Stimulated activated CD4-positive, alpha-beta T cell treated with anti-CD3 and anti-CD28 coated beads, Interleukin-4, amount 100 ng/mL, for 4 hours (primary cell): Measurements from ENCODE around the gene CLCN5.
"Not testable (repeated sequence)": the region's sequence is repeated elsewhere in the genome, so short reads cannot be mapped to it uniquely, and the experiment has no call there.

Experiments used
- DNase-seq, 2 experiments: peaks; one replicate each; pipeline ENCODE4 v3.0.0-alpha.2; 2020

The CLCN5 gene

GRCh38 chrX:49996474-49996873, 74.1 kb downstream of the CLCN5 start:
- no peak for DNase-seq

- DNase-seq, result no peak
Measured at GRCh38 chrX:49999087-49999486, 76.7 kb downstream of the CLCN5 start.

GRCh38 chrX:50000937-50001542, 78.6 kb downstream of the CLCN5 start:
- no peak for DNase-seq

GRCh38 chrX:50002067-50002714, 79.8 kb downstream of the CLCN5 start:
- no peak for DNase-seq

- DNase-seq, result no peak
Measured at GRCh38 chrX:50003467-50003866, 81.1 kb downstream of the CLCN5 start.

GRCh38 chrX:50003927-50004326, 81.5 kb downstream of the CLCN5 start:
- DNase-seq, result no peak

- not testable (repeated sequence) for DNase-seq
Measured at GRCh38 chrX:50025591-50025990, 103.2 kb downstream of the CLCN5 start.

GRCh38 chrX:50035126-50035525, 112.7 kb downstream of the CLCN5 start:
- no peak for DNase-seq

- no peak for DNase-seq
Measured at GRCh38 chrX:50036426-50036825, 114.0 kb downstream of the CLCN5 start.

- no peak for DNase-seq
Measured at GRCh38 chrX:50045823-50046222, 123.4 kb downstream of the CLCN5 start.

- DNase-seq, result no peak
Measured at GRCh38 chrX:50049228-50049627, 126.8 kb downstream of the CLCN5 start.

GRCh38 chrX:50054147-50054546, 131.8 kb downstream of the CLCN5 start:
- DNase-seq, result no peak

GRCh38 chrX:50066318-50066937, 144.0 kb downstream of the CLCN5 start:
- DNase-seq, result no peak

- DNase-seq, result no peak
Measured at GRCh38 chrX:50067435-50068284, 145.3 kb downstream of the CLCN5 start.

GRCh38 chrX:50068285-50068563, 145.8 kb downstream of the CLCN5 start:
- no peak for DNase-seq

- no peak for DNase-seq
Measured at GRCh38 chrX:50068893-50069292, 146.5 kb downstream of the CLCN5 start.

GRCh38 chrX:50071494-50071893, 149.1 kb downstream of the CLCN5 start:
- no peak for DNase-seq

GRCh38 chrX:50072110-50072509, 149.7 kb downstream of the CLCN5 start:
- DNase-seq, result no peak

GRCh38 chrX:50073601-50074000, 151.2 kb downstream of the CLCN5 start:
- DNase-seq, result no peak

GRCh38 chrX:50075630-50076339, 153.4 kb downstream of the CLCN5 start:
- DNase-seq, result no peak

- DNase-seq, result no peak
Measured at GRCh38 chrX:50081282-50081889, 159.0 kb downstream of the CLCN5 start.

GRCh38 chrX:50082741-50083140, 160.3 kb downstream of the CLCN5 start:
- no peak for DNase-seq

GRCh38 chrX:50088645-50089044, 166.2 kb downstream of the CLCN5 start:
- no peak for DNase-seq
